Measurements from ENCODE around the gene NR2E3.

The NR2E3 gene

GRCh38 chr15:71802770-71803169 is 7.6 kb upstream of the NR2E3 start:
- no peak for TF ChIP-seq Cebpa-rat (IDR thresholded peaks at IDR 0.05)
- H3K27me3 ChIP-seq, result no peaks in the 10 kb centered on the region
- no peak overlapping the region for H3K4me2 ChIP-seq
- no peaks in the 10 kb centered on the region; a peak in 1 of 22 replicates for H3K9me3 ChIP-seq (replicated peaks in 1 of 11)
- no peaks in the 10 kb centered on the region for H3K36me3 ChIP-seq
- H3K4me1 ChIP-seq, result peaks cover 15 to 34% (median 28%) of the 10 kb centered on the region in 10 experiments
- no peak overlapping the region for H3K4me3 ChIP-seq
- no peak overlapping the region for H3K27ac ChIP-seq
- H3K9ac ChIP-seq, result no peak overlapping the region
- no peaks in the 10 kb centered on the region for H4K20me1 ChIP-seq

- Histone ChIP-seq H4K20me1 (no peaks in the 10 kb centered on the region), H3K4me3 (no peak overlapping the region), H3K9me3 (replicated peaks in 1 of 11) (no peaks in the 10 kb centered on the region), H3K36me3 (no peaks in the 10 kb centered on the region), H3K27ac (no peak overlapping the region), H3K9ac (0 out of 22 replicates have a peak overlapping the region, but pooled peaks of 1 of the 11 experiments have one; percentile 35), H3K4me1 (peaks cover 19 to 43% (median 33%) of the 10 kb centered on the region in 10 experiments), H3K4me2 (peak overlapping the region in 5 of 11 experiments; percentile 18 to 50 (median 38); a peak in 8 of 22 replicates), H3K27me3 (no peaks in the 10 kb centered on the region)
- no peak for TF ChIP-seq Cebpa-rat (IDR thresholded peaks at IDR 0.05)
Observed at GRCh38 chr15:71804226-71804625, 6.1 kb upstream of the NR2E3 start.

GRCh38 chr15:71804695-71805470 is 5.5 kb upstream of the NR2E3 start:
- Histone ChIP-seq H3K4me3 (no peak overlapping the region), H3K9me3 (replicated peaks in 1 of 11) (no peaks in the 10 kb centered on the region), H3K27me3 (no peaks in the 10 kb centered on the region), H3K4me1 (peaks cover 19 to 43% (median 33%) of the 10 kb centered on the region in 10 experiments), H3K27ac (no peak overlapping the region), H4K20me1 (no peaks in the 10 kb centered on the region), H3K36me3 (no peaks in the 10 kb centered on the region), H3K4me2 (peak overlapping the region in 3 of 11 experiments; percentile 1 to 10 (median 8); a peak in 1 of 22 replicates), H3K9ac (no peak overlapping the region)
- no peak for TF ChIP-seq Cebpa-rat (IDR thresholded peaks at IDR 0.05)

GRCh38 chr15:71806452-71806931 is 3.9 kb upstream of the NR2E3 start:
- Histone ChIP-seq H3K36me3 (no peaks in the 10 kb centered on the region), H3K4me2 (peak overlapping the region; percentile 69 to 91 (median 80)), H4K20me1 (no peaks in the 10 kb centered on the region), H3K4me3 (no peak overlapping the region), H3K27ac (peak overlapping the region in 3 of 11 experiments; percentile 39 to 46 (median 41); a peak in 2 of 22 replicates), H3K27me3 (no peaks in the 10 kb centered on the region), H3K9ac (peak overlapping the region in 3 of 11 experiments; percentile 11 to 47 (median 20); a peak in 2 of 22 replicates), H3K4me1 (peaks cover 19 to 43% (median 33%) of the 10 kb centered on the region in 10 experiments), H3K9me3 (replicated peaks in 1 of 11) (no peaks in the 10 kb centered on the region)
- TF ChIP-seq Cebpa-rat (IDR thresholded peaks at IDR 0.05), result no peak

GRCh38 chr15:71807125-71807629 is 3.2 kb upstream of the NR2E3 start:
- no peaks in the 10 kb centered on the region for H4K20me1 ChIP-seq
- no peak for TF ChIP-seq Cebpa-rat (IDR thresholded peaks at IDR 0.05)
- no peaks in the 10 kb centered on the region for H3K27me3 ChIP-seq
- H3K4me3 ChIP-seq, result no peak overlapping the region
- peaks cover 19 to 43% (median 33%) of the 10 kb centered on the region in 10 experiments for H3K4me1 ChIP-seq
- H3K4me2 ChIP-seq, result peak overlapping the region; percentile 69 to 91 (median 80)
- H3K9ac ChIP-seq, result peak overlapping the region in 3 of 11 experiments; percentile 19 to 47 (median 20); a peak in 4 of 22 replicates
- H3K36me3 ChIP-seq, result no peaks in the 10 kb centered on the region
- H3K9me3 ChIP-seq (replicated peaks in 1 of 11), result no peaks in the 10 kb centered on the region
- peak overlapping the region in 6 of 11 experiments; percentile 4 to 46 (median 39); a peak in 8 of 22 replicates for H3K27ac ChIP-seq

- peak overlapping the region in 2 of 11 experiments; percentile 19 to 47; a peak in 3 of 22 replicates for H3K9ac ChIP-seq
- no peaks in the 10 kb centered on the region for H3K36me3 ChIP-seq
- H3K27ac ChIP-seq, result 0 out of 22 replicates have a peak overlapping the region, but pooled peaks of 1 of the 11 experiments have one; percentile 46
- no peaks in the 10 kb centered on the region for H4K20me1 ChIP-seq
- no peaks in the 10 kb centered on the region for H3K9me3 ChIP-seq (replicated peaks in 1 of 11)
- peaks cover 19 to 43% (median 33%) of the 10 kb centered on the region in 10 experiments for H3K4me1 ChIP-seq
- H3K4me3 ChIP-seq, result no peak overlapping the region
- H3K27me3 ChIP-seq, result no peaks in the 10 kb centered on the region
- TF ChIP-seq Cebpa-rat (IDR thresholded peaks at IDR 0.05), result no peak
- peak overlapping the region; percentile 69 to 91 (median 80) for H3K4me2 ChIP-seq
Observed at GRCh38 chr15:71807691-71808091, 2.7 kb upstream of the NR2E3 start.

GRCh38 chr15:71808311-71809020 is 1.9 kb upstream of the NR2E3 start:
- no peaks in the 10 kb centered on the region for H3K27me3 ChIP-seq
- H3K4me3 ChIP-seq, result no peak overlapping the region
- H3K4me1 ChIP-seq, result peaks cover 19 to 43% (median 33%) of the 10 kb centered on the region in 10 experiments
- H3K9me3 ChIP-seq (replicated peaks in 1 of 11), result no peaks in the 10 kb centered on the region
- H3K9ac ChIP-seq, result no peak overlapping the region
- no peak for TF ChIP-seq Cebpa-rat (IDR thresholded peaks at IDR 0.05)
- peak overlapping the region; percentile 69 to 91 (median 80); a peak in 16 of 22 replicates for H3K4me2 ChIP-seq
- no peaks in the 10 kb centered on the region for H4K20me1 ChIP-seq
- no peaks in the 10 kb centered on the region for H3K36me3 ChIP-seq
- no peak overlapping the region for H3K27ac ChIP-seq

- H3K4me3 ChIP-seq, result no peak overlapping the region
- no peaks in the 10 kb centered on the region for H4K20me1 ChIP-seq
- no peak for TF ChIP-seq Cebpa-rat (IDR thresholded peaks at IDR 0.05)
- H3K36me3 ChIP-seq, result no peaks in the 10 kb centered on the region
- H3K9ac ChIP-seq, result no peak overlapping the region
- no peak overlapping the region for H3K27ac ChIP-seq
- H3K27me3 ChIP-seq, result no peaks in the 10 kb centered on the region
- H3K4me1 ChIP-seq, result peaks cover 19 to 36% (median 27%) of the 10 kb centered on the region in 10 experiments
- H3K4me2 ChIP-seq, result no peak overlapping the region
- H3K9me3 ChIP-seq (replicated peaks in 1 of 11), result no peaks in the 10 kb centered on the region
Observed at GRCh38 chr15:71809346-71809745, 1.0 kb upstream of the NR2E3 start.
